ENCODE data around the gene FHL5.
"Not testable (repeated sequence)": the region's sequence is repeated elsewhere in the genome, so short reads cannot be mapped to it uniquely, and the experiment has no call there.

Gene FHL5

GRCh38 chr6:96611342-96611991, 48.5 kb downstream of the FHL5 start:
- no peak for DNase-seq (ENCODE audit: low read depth)

- DNase-seq (ENCODE audit: low read depth): no peak
Observed at GRCh38 chr6:96613291-96613999, 50.5 kb downstream of the FHL5 start.

- no peak for DNase-seq (ENCODE audit: low read depth)
Observed at GRCh38 chr6:96620851-96621250, 57.9 kb downstream of the FHL5 start.

GRCh38 chr6:96621983-96622382, 59.1 kb downstream of the FHL5 start:
- DNase-seq (ENCODE audit: low read depth): no peak

GRCh38 chr6:96624957-96625356, 62.0 kb downstream of the FHL5 start:
- no peak for DNase-seq (ENCODE audit: low read depth)

GRCh38 chr6:96626759-96627364, 63.9 kb downstream of the FHL5 start:
- peak; percentile 14 for DNase-seq (ENCODE audit: low read depth)

- DNase-seq (ENCODE audit: low read depth): peak; percentile 2
Observed at GRCh38 chr6:96631248-96631647, 68.3 kb downstream of the FHL5 start.

- not testable (repeated sequence) for DNase-seq (ENCODE audit: low read depth)
Observed at GRCh38 chr6:96637979-96638378, 75.1 kb downstream of the FHL5 start.

GRCh38 chr6:96645106-96645505, 82.2 kb downstream of the FHL5 start:
- no peak for DNase-seq (ENCODE audit: low read depth)

GRCh38 chr6:96649926-96650325, 87.0 kb downstream of the FHL5 start:
- no peak for DNase-seq (ENCODE audit: low read depth)

GRCh38 chr6:96651816-96652215, 88.9 kb downstream of the FHL5 start:
- DNase-seq (ENCODE audit: low read depth): no peak

GRCh38 chr6:96652552-96652951, 89.6 kb downstream of the FHL5 start:
- DNase-seq (ENCODE audit: low read depth): no peak

GRCh38 chr6:96653181-96653580, 90.3 kb downstream of the FHL5 start:
- no peak for DNase-seq (ENCODE audit: low read depth)

- DNase-seq (ENCODE audit: low read depth): no peak
Observed at GRCh38 chr6:96656567-96656966, 93.6 kb downstream of the FHL5 start.

GRCh38 chr6:96657344-96657743, 94.4 kb downstream of the FHL5 start:
- no peak for DNase-seq (ENCODE audit: low read depth)

- no peak for DNase-seq (ENCODE audit: low read depth)
Observed at GRCh38 chr6:96659084-96659845, 96.3 kb downstream of the FHL5 start.
